Sigmoid colon (tissue), 7 donors: ENCODE measurements around the gene CAPN12. TPM values are rescaled to one million over a fixed set of nuclear protein-coding genes. Genes with fewer than 3 reads are reported as not detected.

ENCODE experiments used
- DNase-seq: peaks from one replicate; pipeline ENCODE4 v3.0.0-alpha.2; 2019
- H3K27ac ChIP-seq, 4 donors: fragments of 200-600 bp; sonication (generic); one replicate each; pipeline ENCODE4 v1.5.1; 2016 to 2019; ENCODE audit warnings: mild to moderate bottlenecking in 1 of 4
- H3K27me3 ChIP-seq, 3 donors: fragments of 200-600 bp; sonication (generic); one replicate each; pipeline ENCODE4 v1.5.1; 2019; ENCODE audit warnings: mild to moderate bottlenecking in 1 of 3
- H3K36me3 ChIP-seq, 4 donors: fragments of 200-600 bp; sonication (generic); one replicate each; pipeline ENCODE4 v1.5.1; 2016 to 2019
- H3K4me1 ChIP-seq, 4 donors: fragments of 200-600 bp; sonication (generic); one replicate each; pipeline ENCODE4 v1.5.1; 2017 to 2019
- H3K4me3 ChIP-seq, 4 donors: fragments of 200-600 bp; sonication (generic); one replicate each; pipeline ENCODE4 v1.5.1; 2017 to 2019; ENCODE audit warnings: mild to moderate bottlenecking in 2 of 4, moderate library complexity in 1 of 4
- H3K9me3 ChIP-seq, 4 donors: fragments of 200-600 bp in 3 of 4; sonication (generic) in 3 of 4; one replicate each; pipeline versions ENCODE4 v1.5.1 to v1.6.1; 2013 to 2019
- CTCF ChIP-seq, 4 experiments: fragments of 450-650 bp in 3 of 4; fragments of 200-600 bp in 1 of 4; IDR thresholded peaks; one replicate each; pipeline ENCODE4 v1.5.1; 2016 to 2019; ENCODE audit warnings: antibody characterized with exemption in 4 of 4, mild to moderate bottlenecking in 3 of 4, moderate library complexity in 2 of 4
- EP300 ChIP-seq, 4 donors: sonication (generic); formaldehyde crosslinking; IDR thresholded peaks; one replicate each; pipeline ENCODE4 v1.6.1; 2017; ENCODE audit warnings: antibody characterized with exemption in 4 of 4
- POLR2A ChIP-seq, 2 donors: fragments of 450-650 bp; IDR thresholded peaks; one replicate each; pipeline ENCODE4 v1.6.1; 2016; ENCODE audit warnings: antibody characterized with exemption in 2 of 2, mild to moderate bottlenecking in 2 of 2, moderate library complexity in 2 of 2
- POLR2AphosphoS5 ChIP-seq, 4 donors: sonication (generic); formaldehyde crosslinking; IDR thresholded peaks; one replicate each; pipeline ENCODE4 v1.6.1; 2017; ENCODE audit warnings: antibody characterized with exemption in 4 of 4
- WGBS, 2 donors: extraction: QIAGEN DNeasy Blood & Tissue Kit; methylation state at CpG; one replicate each; pipeline ENCODE4 v1.1.7; 2013; 5-methylcytosine and 5-hydroxymethylcytosine counted together
- intact Hi-C: fragments of 100-400 bp; cut with DNase I; formaldehyde crosslinking; loops from one replicate; pipeline ENCODE4 v1.15.1; 2023
- polyA plus RNA-seq, 3 donors: library from polyadenylated mRNA; stranded (reverse); fragments of 200-250 nt; gene quantifications; one replicate each; pipeline ENCODE4 v1.2.3, GENCODE V29; 2013
- total RNA-seq, 4 donors: library from RNA; depleted of rRNA; stranded (reverse); fragments of >200 nt; gene quantifications; one replicate each; pipeline ENCODE4 v1.1.0, GENCODE V29; 2016
- donor health status: healthy with polysubstance abuse.
- donor health status: Bipolar disorder and iron deficiency.
- donor health status: healthy.

CAPN12 gene
- total and polyA plus RNA-seq, 7 donors: 0.33 to 14.3 (median 4.2) TPM; not detected in 1

GRCh38 chr19:38733493-38734175, 10.6 kb downstream of the CAPN12 start:
- H3K27me3 ChIP-seq: no peaks in the 10 kb centered on the region
- peak overlapping the region; percentile 66 to 80 (median 74) for H3K27ac ChIP-seq
- intact Hi-C loops: no loop called here
- DNase-seq: peak; percentile 63
- TF ChIP-seq POLR2AphosphoS5 (IDR thresholded peaks at IDR 0.05) (peak in 1 of 4 donors; percentile 17), EP300 (IDR thresholded peaks at IDR 0.05) (no peak)
- H3K36me3 ChIP-seq: peaks cover 0 to 25% (median 15%) of the 10 kb centered on the region in 4 donors
- no peaks in the 10 kb centered on the region for H3K9me3 ChIP-seq
- no peak overlapping the region for H3K4me3 ChIP-seq
- H3K4me1 ChIP-seq: peaks cover 0 to 25% (median 12%) of the 10 kb centered on the region in 4 donors
- WGBS, 2 donors: 43 to 75% methylated on average over 6 of the region's 6 CpGs

- Histone ChIP-seq H3K4me3 (no peak overlapping the region), H3K9me3 (no peaks in the 10 kb centered on the region), H3K36me3 (peaks cover 0 to 28% (median 18%) of the 10 kb centered on the region in 4 donors), H3K4me1 (peaks cover 0 to 30% (median 16%) of the 10 kb centered on the region in 4 donors), H3K27ac (peak overlapping the region; percentile 66 to 80 (median 74)), H3K27me3 (no peaks in the 10 kb centered on the region)
- TF ChIP-seq POLR2A (IDR thresholded peaks at IDR 0.05): no peak
- TF ChIP-seq POLR2AphosphoS5 (IDR thresholded peaks at IDR 0.05): no peak
- TF ChIP-seq EP300 (IDR thresholded peaks at IDR 0.05): no peak
- no peak for TF ChIP-seq CTCF (IDR thresholded peaks at IDR 0.05)
- WGBS, 2 donors: 96 to 100% methylated on average over 1 of the region's 1 CpG
- intact Hi-C loops: no loop called here
- no peak for DNase-seq
Observed at GRCh38 chr19:38733241-38733492, 11.1 kb downstream of the CAPN12 start.

- H3K9me3 ChIP-seq: no peaks in the 10 kb centered on the region
- H3K4me3 ChIP-seq: no peak overlapping the region
- H3K4me1 ChIP-seq: peaks cover 0 to 36% (median 25%) of the 10 kb centered on the region in 4 donors
- TF ChIP-seq EP300 (IDR thresholded peaks at IDR 0.05) (no peak), POLR2AphosphoS5 (IDR thresholded peaks at IDR 0.05) (peak in 2 of 4 donors; percentile 9 to 10)
- peak; percentile 59 for DNase-seq
- no peaks in the 10 kb centered on the region for H3K27me3 ChIP-seq
- WGBS, 2 donors: 13 to 58% methylated on average over 10 of the region's 10 CpGs
- intact Hi-C loops: no loop called here
- peaks cover 0 to 42% (median 30%) of the 10 kb centered on the region in 4 donors for H3K36me3 ChIP-seq
- peak overlapping the region; percentile 52 to 80 (median 74) for H3K27ac ChIP-seq
Observed at GRCh38 chr19:38731654-38732301, 12.5 kb downstream of the CAPN12 start.

GRCh38 chr19:38730731-38731589, 13.3 kb downstream of the CAPN12 start:
- no peaks in the 10 kb centered on the region for H3K27me3 ChIP-seq
- H3K9me3 ChIP-seq: no peaks in the 10 kb centered on the region
- H3K4me1 ChIP-seq: peaks cover 0 to 28% (median 18%) of the 10 kb centered on the region in 4 donors
- TF ChIP-seq CTCF (IDR thresholded peaks at IDR 0.05) (no peak), POLR2AphosphoS5 (IDR thresholded peaks at IDR 0.05) (peak in 2 of 4 donors; percentile 10 to 27), EP300 (IDR thresholded peaks at IDR 0.05) (no peak)
- no peak overlapping the region for H3K4me3 ChIP-seq
- peak overlapping the region; percentile 35 to 80 (median 54) for H3K27ac ChIP-seq
- H3K36me3 ChIP-seq: peaks cover 0 to 50% (median 37%) of the 10 kb centered on the region in 4 donors
- peak; percentile 62 for DNase-seq
- 62 to 88% methylated on average over 19 of the region's 19 CpGs for WGBS, 2 donors
- intact Hi-C loops: no loop called here

- Histone ChIP-seq H3K27me3 (no peaks in the 10 kb centered on the region), H3K4me3 (no peak overlapping the region), H3K27ac (peak overlapping the region in 2 of 4 donors; percentile 56 to 80), H3K9me3 (no peaks in the 10 kb centered on the region), H3K4me1 (peaks cover 0 to 32% (median 17%) of the 10 kb centered on the region in 4 donors), H3K36me3 (peaks cover under 1 to 55% (median 43%) of the 10 kb centered on the region in 4 donors)
- DNase-seq: peak; percentile 51
- WGBS, 2 donors: 69 to 91% methylated on average over 7 of the region's 7 CpGs
- TF ChIP-seq CTCF (IDR thresholded peaks at IDR 0.05) (no peak), EP300 (IDR thresholded peaks at IDR 0.05) (no peak), POLR2AphosphoS5 (IDR thresholded peaks at IDR 0.05) (no peak), POLR2A (IDR thresholded peaks at IDR 0.05) (no peak)
- intact Hi-C loops: no loop called here
Observed at GRCh38 chr19:38730470-38730730, 13.9 kb downstream of the CAPN12 start.
